ENCODE results near the gene ABTB2. TPM values are rescaled to one million over a fixed set of nuclear protein-coding genes. Genes with fewer than 3 reads are reported as not detected.

Gene ABTB2
- total RNA-seq, 1 donor = 1.6 TPM

DNA sequence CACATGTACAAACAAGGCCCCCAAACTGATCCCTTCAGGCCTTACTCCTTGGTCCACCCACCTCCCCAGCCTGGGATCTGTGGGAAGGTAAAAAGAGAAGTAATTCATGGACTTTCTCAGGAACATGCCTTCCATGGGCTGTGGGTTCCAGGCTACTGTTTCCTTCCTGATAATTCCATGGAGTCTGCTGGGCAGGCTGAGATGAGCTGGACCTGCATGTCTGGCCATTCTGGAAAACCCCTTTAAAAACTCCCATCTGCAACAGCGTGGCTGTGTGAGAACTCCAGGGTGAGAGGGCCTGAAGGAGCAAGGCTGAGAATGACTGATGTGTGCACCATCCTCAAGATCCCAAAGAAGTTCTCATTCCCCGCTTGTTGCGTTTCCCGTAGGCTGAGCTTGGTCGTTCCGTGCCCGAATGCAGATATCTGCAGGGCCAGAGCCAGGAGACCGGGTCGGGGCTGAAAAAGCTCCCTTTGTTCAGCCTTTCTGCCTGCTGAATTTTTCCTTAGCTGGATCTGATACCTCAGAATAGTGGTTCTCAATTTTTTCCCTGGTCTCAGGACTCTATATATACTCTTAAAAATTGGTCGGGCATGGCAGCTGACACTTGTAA, 179.5 kb downstream of the ABTB2 start:
- no peak for DNase-seq (ENCODE audit: low read depth in 2 of 3, low spot score in 2 of 3)

DNA sequence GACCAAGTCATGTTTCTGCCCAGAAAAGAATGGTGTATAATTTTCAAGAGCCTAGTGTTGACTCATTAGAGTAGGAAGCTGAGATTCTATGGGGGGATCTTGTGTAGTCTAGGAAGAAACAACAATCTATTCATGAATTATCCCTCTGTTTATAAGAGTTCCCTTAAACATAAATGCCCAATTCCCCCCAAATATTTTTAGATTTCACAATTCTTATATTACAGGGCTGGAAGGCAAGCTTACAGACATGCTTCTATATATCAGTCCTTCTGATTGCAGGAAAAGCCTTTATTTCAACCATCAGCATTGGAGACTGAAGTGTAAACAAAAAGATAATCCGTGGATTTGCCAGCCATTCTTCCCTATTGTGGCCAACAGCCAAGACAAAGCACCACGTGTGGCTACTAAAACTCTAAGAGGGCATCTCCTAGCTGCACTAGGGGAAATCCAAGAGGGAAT, 181.0 kb downstream of the ABTB2 start:
- no peak for DNase-seq (ENCODE audit: low read depth in 2 of 3, low spot score in 2 of 3)

DNA sequence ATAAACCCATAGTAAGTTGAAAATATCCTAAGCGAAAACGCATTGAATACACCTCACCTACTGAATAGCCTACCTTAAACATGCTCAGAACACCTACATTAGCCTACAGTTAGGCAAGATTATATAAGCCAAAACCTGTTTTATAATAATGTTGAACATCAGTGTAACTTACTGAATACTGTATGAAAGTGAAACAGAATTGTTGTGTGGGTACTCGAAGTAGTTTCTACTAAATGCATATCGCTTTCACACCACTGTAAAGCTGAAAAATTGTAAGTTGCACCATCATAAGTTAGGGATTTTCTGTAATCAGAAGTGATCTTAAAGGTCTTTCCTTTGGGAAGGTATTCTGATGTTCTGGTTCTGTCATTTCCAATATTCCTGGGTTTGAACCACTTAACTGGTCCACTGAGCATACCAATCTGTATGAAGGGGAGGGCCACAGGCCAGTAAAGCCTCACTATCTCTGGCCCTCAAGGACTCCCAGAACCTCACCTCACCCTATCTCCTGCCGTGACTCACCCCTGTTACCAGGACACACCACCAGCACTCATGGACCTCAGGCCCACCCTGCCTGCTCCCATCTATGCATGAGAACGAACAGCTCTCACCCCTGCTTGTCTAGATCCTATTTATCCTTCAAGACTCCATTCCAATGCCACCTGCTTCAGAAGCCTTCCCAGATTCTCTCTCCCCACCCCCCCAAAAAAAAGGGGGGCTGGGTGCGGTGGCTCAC, 182.4 kb downstream of the ABTB2 start:
- DNase-seq (ENCODE audit: low read depth in 2 of 3, low spot score in 2 of 3) = no peak

DNA sequence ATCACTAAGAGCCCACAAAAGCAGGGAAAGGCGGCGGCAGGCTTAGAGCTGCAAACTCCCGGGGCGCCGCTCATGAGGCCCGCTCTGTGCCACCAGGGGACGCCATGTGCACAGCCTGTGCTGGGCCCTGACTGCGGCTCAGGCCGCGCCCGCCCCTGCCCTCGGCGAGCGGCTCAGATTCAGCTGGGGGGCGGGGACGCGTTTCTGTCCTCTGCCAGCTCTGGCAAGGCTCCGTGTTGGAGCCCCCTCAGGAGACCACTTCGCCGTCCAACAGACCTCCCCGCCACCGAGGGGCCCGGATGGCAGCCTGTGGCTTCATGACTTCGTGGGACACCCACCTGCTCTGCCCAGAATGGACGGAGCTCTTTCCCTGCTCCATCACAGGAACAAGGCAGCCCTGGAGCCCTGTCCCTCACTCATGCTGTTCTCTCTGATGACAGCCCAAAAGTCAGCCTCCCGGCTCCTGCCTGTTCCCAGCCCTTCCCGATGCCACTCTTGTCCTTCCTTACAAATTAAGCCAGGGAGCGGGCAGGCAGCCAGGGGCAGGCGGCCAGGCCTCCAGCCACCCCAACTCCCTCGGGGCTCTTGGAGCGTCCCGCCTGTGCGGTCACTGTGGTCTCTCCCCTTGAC, 183.3 kb downstream of the ABTB2 start:
- DNase-seq (ENCODE audit: low read depth in 2 of 3, low spot score in 2 of 3) = peak; percentile 53 to 79 (median 73)

- no peak for DNase-seq (ENCODE audit: low read depth in 2 of 3, low spot score in 2 of 3)
These were observed 184.8 kb downstream of the ABTB2 start for GRCh38 chr11:34173050-34173449.

DNA sequence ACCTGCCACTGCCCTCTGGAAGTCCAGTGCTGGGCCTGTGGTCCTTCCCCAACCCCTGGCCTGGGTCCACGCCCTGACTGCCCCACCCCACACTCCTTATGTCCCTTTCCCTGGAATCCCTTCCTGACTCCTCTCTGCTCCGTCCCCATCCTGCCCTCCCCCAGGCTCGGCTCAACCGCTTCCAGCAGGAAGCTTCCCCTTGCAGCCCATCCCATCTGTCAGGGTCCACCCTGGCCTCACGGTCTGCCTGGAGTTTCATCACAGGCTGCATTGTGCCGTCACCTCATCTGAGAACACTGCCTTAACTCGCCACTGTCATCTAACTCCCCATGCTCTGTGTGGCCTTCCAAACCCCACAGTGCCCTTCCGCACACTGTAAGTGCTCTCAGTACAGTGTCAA, 188.1 kb downstream of the ABTB2 start:
- no peak for DNase-seq (ENCODE audit: low read depth in 2 of 3, low spot score in 2 of 3)

DNA sequence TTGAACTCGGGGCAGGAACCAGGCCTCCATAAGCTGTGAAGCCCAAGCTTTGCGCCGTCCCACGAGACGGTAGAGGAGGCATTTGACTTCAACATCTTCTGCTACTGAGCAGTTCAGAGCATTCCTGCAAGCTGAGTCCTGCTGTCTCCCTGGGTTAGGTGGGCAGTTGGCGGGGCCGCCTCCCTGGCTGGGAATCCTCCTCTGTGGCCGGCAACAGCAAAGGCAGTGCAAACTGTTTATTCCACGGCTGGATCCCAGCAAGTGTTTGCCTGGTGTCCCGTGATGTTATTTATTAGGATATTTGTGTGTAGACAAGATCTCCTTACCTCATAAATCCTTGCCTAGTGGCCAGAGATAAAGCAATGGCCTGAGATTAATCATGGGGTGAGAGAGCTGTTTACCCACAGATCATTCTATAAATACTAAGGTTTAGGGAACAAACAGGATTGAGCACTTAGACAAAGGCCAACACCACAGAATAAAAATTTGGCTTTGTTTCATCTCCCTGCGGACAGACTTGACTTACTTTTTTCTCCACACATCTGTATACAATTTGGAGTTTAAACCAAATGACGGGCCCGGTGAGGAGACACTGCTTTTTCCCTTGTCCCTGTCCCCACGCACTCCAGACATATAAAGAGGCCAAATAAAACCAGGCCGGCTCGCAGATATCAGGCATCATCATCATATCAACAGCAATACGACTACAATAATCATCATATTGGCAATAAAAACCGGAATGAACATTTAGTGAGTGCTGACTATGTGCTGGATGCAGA, 189.0 kb downstream of the ABTB2 start:
- no peak for DNase-seq (ENCODE audit: low read depth in 2 of 3, low spot score in 2 of 3)

DNA sequence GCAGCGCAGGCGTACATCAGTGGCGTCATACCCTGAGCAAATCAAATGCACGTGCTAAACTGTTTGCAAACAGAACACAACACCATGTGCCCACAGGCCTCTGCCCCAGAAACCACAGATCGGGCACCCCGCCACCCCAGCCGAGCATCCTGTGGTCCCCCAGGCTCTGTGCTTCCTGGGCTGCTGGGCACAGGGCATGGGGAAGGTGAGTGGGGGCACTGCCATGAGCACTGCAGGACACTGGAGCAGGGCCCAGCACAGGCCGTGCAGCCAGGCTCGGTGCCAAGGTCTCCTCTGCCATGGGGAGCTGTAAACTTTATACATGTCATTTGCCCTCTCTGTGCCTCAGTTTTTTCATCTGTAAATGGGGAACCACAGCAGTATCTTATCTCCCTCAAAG, 189.8 kb downstream of the ABTB2 start:
- DNase-seq (ENCODE audit: low read depth in 2 of 3, low spot score in 2 of 3) = no peak

DNA sequence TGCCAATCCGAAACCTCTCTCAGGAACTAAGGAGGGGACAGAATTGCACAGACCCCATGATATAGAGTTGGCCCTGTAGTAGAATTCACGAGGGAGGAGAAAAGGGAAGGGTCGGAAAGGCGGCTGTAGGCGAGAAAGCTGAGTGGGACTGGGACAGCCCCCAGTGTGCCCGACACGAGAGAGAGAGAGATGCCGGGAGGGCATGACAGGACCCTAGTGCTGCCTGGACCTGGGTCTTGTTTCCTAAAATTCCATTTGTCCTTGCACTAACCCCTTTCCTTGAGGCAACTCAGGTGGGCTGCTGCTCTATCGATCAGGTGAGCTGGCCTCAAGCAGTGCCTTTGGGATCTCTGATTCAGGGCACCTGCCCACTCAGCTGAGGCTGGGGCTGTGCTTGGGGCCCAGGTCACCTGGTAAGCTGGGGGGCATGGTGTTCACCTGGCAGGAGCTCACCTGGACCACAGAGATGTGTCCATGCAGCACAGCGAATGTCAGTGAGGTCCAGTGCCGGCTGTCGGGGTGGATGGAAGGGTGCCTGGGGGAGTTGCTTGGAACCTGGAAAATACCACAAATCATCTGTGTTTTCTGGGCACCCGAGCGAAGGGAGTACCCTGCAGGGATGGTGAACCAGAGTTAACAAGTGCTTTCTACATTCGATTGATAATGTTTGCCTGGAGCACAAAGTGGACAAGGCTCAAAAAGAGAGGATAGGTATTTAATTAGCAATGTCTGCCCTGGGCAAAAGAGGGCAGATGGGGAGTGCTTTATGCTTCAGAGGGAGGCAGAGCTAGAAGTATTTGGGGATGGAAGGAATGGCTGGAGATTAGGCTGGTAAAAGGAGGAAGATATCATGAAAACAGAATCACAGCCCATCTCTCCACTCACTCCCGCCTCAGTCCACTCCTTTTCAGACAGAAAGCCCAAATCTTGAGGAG, 190.7 kb downstream of the ABTB2 start:
- DNase-seq (ENCODE audit: low read depth in 2 of 3, low spot score in 2 of 3) = no peak

DNA sequence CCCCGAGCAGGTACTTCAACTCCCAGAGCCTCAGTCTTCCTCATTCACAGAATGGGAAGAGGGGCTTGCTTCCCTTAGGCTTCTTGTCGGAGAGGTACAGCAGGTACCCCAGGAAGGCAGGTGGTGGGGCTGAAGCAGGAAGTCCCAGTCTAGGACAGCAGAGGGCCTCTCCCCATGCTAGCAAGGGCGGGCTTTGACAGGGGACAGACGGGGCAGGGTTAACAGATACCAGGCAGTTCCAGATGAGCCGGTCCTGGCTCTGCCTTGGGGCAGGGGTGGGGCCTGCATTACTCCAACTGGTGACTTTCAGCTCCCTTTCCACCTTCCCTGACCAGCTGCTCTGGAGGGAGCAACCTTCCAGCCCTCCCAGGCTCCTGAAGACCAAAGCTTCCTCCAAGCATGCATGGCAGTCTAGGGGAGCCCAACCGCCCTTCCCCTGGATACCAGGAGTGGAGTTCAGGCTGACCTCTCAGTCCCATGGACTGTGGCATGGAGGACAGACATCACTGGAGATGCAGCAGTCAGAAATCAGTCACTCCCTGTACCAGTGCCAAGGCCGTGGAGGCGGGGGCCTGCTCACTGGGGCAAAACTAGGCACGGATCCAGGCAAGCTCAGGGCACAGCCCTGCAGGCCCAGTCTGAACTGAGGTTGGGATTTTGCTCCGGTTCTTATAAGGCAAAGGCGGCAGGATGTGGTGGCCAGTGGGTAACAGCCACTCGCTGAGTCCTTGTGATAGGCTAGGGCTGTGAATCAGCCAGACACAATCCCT, 191.8 kb downstream of the ABTB2 start:
- DNase-seq (ENCODE audit: low read depth in 2 of 3, low spot score in 2 of 3) = no peak

DNA sequence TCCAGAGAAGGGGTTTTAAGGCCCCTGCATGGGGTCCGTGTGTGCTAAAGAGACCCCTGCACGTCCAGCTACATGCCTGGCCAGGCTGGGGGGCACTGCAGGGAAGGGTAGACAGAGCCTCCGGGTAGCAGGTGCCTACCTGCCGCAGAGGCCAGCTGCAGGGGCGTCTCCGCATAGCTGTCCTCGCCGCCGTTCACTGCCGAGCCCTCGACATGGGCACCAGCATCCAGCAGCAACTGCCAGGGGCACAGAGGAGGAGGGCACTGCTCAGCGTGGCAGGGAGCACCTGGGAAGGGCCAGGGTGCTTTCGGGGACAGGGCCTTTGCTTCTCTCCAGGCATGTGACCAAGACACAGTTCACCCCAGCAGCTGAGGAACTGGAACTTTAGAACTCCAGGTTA, 192.7 kb downstream of the ABTB2 start:
- no peak for DNase-seq (ENCODE audit: low read depth in 2 of 3, low spot score in 2 of 3)

- DNase-seq (ENCODE audit: low read depth in 2 of 3, low spot score in 2 of 3) = no peak
These were observed 195.0 kb downstream of the ABTB2 start for GRCh38 chr11:34162856-34163255.

- DNase-seq (ENCODE audit: low read depth in 2 of 3, low spot score in 2 of 3) = no peak
These were observed 195.4 kb downstream of the ABTB2 start for GRCh38 chr11:34162493-34162820.

- DNase-seq (ENCODE audit: low read depth in 2 of 3, low spot score in 2 of 3) = no peak
These were observed 195.9 kb downstream of the ABTB2 start for GRCh38 chr11:34161812-34162492.

GRCh38 chr11:34161361-34161760, 196.4 kb downstream of the ABTB2 start:
- no peak for DNase-seq (ENCODE audit: low read depth in 2 of 3, low spot score in 2 of 3)

- DNase-seq (ENCODE audit: low read depth in 2 of 3, low spot score in 2 of 3) = no peak
These were observed 197.0 kb downstream of the ABTB2 start for GRCh38 chr11:34160791-34161190.

GRCh38 chr11:34160049-34160721, 197.6 kb downstream of the ABTB2 start:
- DNase-seq (ENCODE audit: low read depth in 2 of 3, low spot score in 2 of 3) = no peak

DNA sequence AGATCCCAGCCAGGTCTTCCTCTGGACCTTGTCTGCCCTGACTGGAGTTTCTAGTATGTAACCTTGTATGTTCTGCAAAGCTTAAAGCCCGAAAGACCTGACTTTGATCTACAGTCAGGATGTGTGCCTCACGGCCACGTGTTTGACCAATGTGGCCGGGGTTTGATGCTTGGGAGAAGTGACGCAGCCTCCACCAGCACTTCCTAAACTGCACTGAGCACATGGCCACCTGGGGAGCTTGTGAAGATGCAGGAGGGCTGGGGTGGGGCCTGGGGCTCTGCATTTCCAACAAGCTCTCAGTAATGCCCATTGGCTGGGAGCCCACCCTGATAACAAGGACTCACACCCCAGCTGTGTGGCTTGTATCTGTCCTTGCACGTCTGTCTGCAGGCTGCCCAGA, 199.1 kb downstream of the ABTB2 start:
- peak in 2 of 3 donors; percentile 41 to 71 for DNase-seq (ENCODE audit: low read depth in 2 of 3, low spot score in 2 of 3)
